ENCODE data around the gene RAB11FIP4. TPM values are rescaled to one million over a fixed set of nuclear protein-coding genes. Genes with fewer than 3 reads are reported as not detected.
A peak's percentile ranks its signal among the peaks of the same experiment; 100 is the strongest.

RAB11FIP4 gene
- total and polyA plus RNA-seq, 2 of the 8 experiments (the other 6 are each of a cell fraction or from before 2014, with no cell fraction given) = 21.7 to 53.2 TPM

GRCh38 chr17:31412511-31412910 lies 21.0 kb downstream of the RAB11FIP4 start:
- Histone ChIP-seq H2BK20ac (ENCODE audit: low read length) (no peak overlapping the region), H3K36me3 (ENCODE audit: control insufficient read depth in 2 of 4, insufficient read depth in 4 of 4, low read length in 3 of 4) (no peaks in the 10 kb centered on the region), H3K4me2 (ENCODE audit: insufficient read depth in 1 of 2, low read depth in 2 of 2, low read length in 2 of 2) (no peak overlapping the region), H2BK120ac (replicated peaks; ENCODE audit: low read depth, low read length) (no peak overlapping the region), H4K91ac (replicated peaks; ENCODE audit: insufficient read length, low read length) (no peak overlapping the region), H2BK15ac (ENCODE audit: low read length) (no peak overlapping the region), H3K27me3 (replicated peaks in 1 of 4; ENCODE audit: control insufficient read depth in 3 of 4, extremely low read depth in 1 of 4, insufficient read depth in 3 of 4, low read length in 3 of 4) (no peaks in the 10 kb centered on the region), H3K9ac (replicated peaks in 1 of 4; ENCODE audit: extremely low read depth in 1 of 4, low read depth in 3 of 4, low read length in 3 of 4) (no peak overlapping the region), H3K4me3 (ENCODE audit: extremely low read depth in 1 of 4, insufficient read depth in 2 of 4, low read depth in 3 of 4, low read length in 4 of 4) (no peak overlapping the region), H3K23ac (ENCODE audit: insufficient read length) (no peak overlapping the region), H2AK5ac (ENCODE audit: low read depth, low read length) (no peak overlapping the region), H3K4ac (replicated peaks; ENCODE audit: insufficient read length, low read depth, low read length) (no peak overlapping the region), H4K8ac (ENCODE audit: extremely low read depth, insufficient read depth, low read length) (no peak overlapping the region), H4K20me1 (replicated peaks in 1 of 2; ENCODE audit: control insufficient read depth in 1 of 2, insufficient read depth in 2 of 2, low read length in 2 of 2) (peaks cover 0 to 2% of the 10 kb centered on the region in 2 experiments), H3K56ac (replicated peaks; ENCODE audit: insufficient read length, low read depth, low read length) (no peak overlapping the region), H2AFZ (ENCODE audit: low read length) (no peak overlapping the region), H2BK12ac (ENCODE audit: low read depth, low read length) (no peak overlapping the region), H3K79me1 (ENCODE audit: low read depth, low read length) (no peaks in the 10 kb centered on the region), H3K18ac (ENCODE audit: extremely low read depth, low read length) (no peak overlapping the region), H3K23me2 (ENCODE audit: low read depth, low read length) (no peaks in the 10 kb centered on the region), H3K14ac (ENCODE audit: insufficient read length) (no peak overlapping the region), H3K27ac (ENCODE audit: low read depth, low read length) (no peak overlapping the region), H2BK5ac (ENCODE audit: low read depth, low read length) (no peak overlapping the region), H3K9me3 (ENCODE audit: insufficient read depth in 2 of 2, low read depth in 1 of 2, low read length in 1 of 2) (no peaks in the 10 kb centered on the region), H4K5ac (ENCODE audit: insufficient read length, low read depth, low read length) (no peak overlapping the region), H3K4me1 (replicated peaks in 1 of 4; ENCODE audit: control insufficient read depth in 3 of 4, insufficient read depth in 4 of 4, low read length in 3 of 4) (peaks cover 2 to 27% (median 8%) of the 10 kb centered on the region in 4 experiments), H3K79me2 (ENCODE audit: control insufficient read depth in 1 of 2, insufficient read depth in 2 of 2, low read length in 2 of 2) (no peaks in the 10 kb centered on the region)
- WGBS, 2 experiments (ENCODE audit: extremely low coverage in 1 of 2, insufficient coverage in 1 of 2, insufficient read length in 1 of 2, insufficient replicate concordance in 2 of 2, low coverage in 1 of 2, low lambda C conversion rate in 2 of 2, missing lambda C conversion rate in 1 of 2) = 86% methylated on average over 6 of the region's 6 CpGs; no CpG with 5 or more reads in 1 of the 2 experiments
- 0 out of 2 replicates have a peak, but pooled peaks have one; percentile 26 for TF ChIP-seq KDM1A (IDR thresholded peaks at IDR 0.05; ENCODE audit: borderline replicate concordance, low read length)
- TF ChIP-seq, protein P1, sequence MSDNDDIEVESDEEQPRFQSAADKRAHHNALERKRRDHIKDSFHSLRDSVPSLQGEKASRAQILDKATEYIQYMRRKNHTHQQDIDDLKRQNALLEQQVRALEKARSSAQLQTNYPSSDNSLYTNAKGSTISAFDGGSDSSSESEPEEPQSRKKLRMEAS (IDR thresholded peaks at IDR 0.05) = no peak
- ChIA-PET POLR2A (ENCODE audit: partially characterized antibody) (interaction anchor here (0.8 to 1.2 kb wide), 3 partner anchors 9 to 23 kb away, joined by 3 to 4 read pairs (median 3); partner anchors contain the start of gene RAB11FIP4), CTCF (ENCODE audit: partially characterized antibody) (interaction anchor here (0.6 to 1.8 kb wide), 6 partner anchors 13 to 454 kb away, joined by 3 to 8 read pairs (median 5); no protein-coding TSS in a partner anchor)
- no peak for FAIRE-seq
- DNase-seq (ENCODE audit: low read depth in 1 of 2, low spot score in 2 of 2) = no peak
